NK-92 treated with Interleukin-12 subunit alpha and Interleukin-12 subunit beta, amount 100 ng/mL, for 24 hours (cell line): Measurements from ENCODE around the gene SYT10.
"Not testable (repeated sequence)": the region's sequence is repeated elsewhere in the genome, so short reads cannot be mapped to it uniquely, and the experiment has no call there.

Experiments
- DNase-seq: peaks from one replicate; lab custom pipeline; 2025; lab: John Stamatoyannopoulos, UW

The SYT10 gene

GRCh38 chr12:33439587-33440011, at the start of gene SYT10:
Gene SYT10, minus strand, starts transcription at chr12:33439819. Its CDS starts 297 bp downstream, at chr12:33439522.
- no peak for DNase-seq

- DNase-seq = no peak
These were observed 48.4 kb upstream of the SYT10 start for GRCh38 chr12:33488036-33488435.

GRCh38 chr12:33486058-33486457, 46.4 kb upstream of the SYT10 start:
- no peak for DNase-seq

GRCh38 chr12:33484161-33484560, 44.5 kb upstream of the SYT10 start:
- no peak for DNase-seq

GRCh38 chr12:33480366-33480765, 40.7 kb upstream of the SYT10 start:
- no peak for DNase-seq

GRCh38 chr12:33476058-33476457, 36.4 kb upstream of the SYT10 start:
- DNase-seq = no peak

GRCh38 chr12:33472299-33472698, 32.7 kb upstream of the SYT10 start:
- DNase-seq = no peak

- DNase-seq = no peak
These were observed 15.5 kb upstream of the SYT10 start for GRCh38 chr12:33455096-33455495.

- no peak for DNase-seq
These were observed 10.9 kb upstream of the SYT10 start for GRCh38 chr12:33450480-33450879.

GRCh38 chr12:33440477-33440876, 858 bp upstream of the SYT10 start:
- DNase-seq = no peak

- no peak for DNase-seq
These were observed 600 bp downstream of the SYT10 start for GRCh38 chr12:33438851-33439586.

- no peak for DNase-seq
These were observed 1.4 kb downstream of the SYT10 start for GRCh38 chr12:33438025-33438772.

- DNase-seq = no peak
These were observed 2.0 kb downstream of the SYT10 start for GRCh38 chr12:33437598-33437997.

- no peak for DNase-seq
These were observed 6.6 kb downstream of the SYT10 start for GRCh38 chr12:33432992-33433391.

GRCh38 chr12:33431648-33432047, 8.0 kb downstream of the SYT10 start:
- DNase-seq = no peak

GRCh38 chr12:33429468-33429867, 10.2 kb downstream of the SYT10 start:
- no peak for DNase-seq

- no peak for DNase-seq
These were observed 12.5 kb downstream of the SYT10 start for GRCh38 chr12:33427071-33427470.

GRCh38 chr12:33423706-33424105, 15.9 kb downstream of the SYT10 start:
- no peak for DNase-seq

GRCh38 chr12:33412410-33412809, 27.2 kb downstream of the SYT10 start:
- not testable (repeated sequence) for DNase-seq

GRCh38 chr12:33383503-33383902, 56.1 kb downstream of the SYT10 start:
- no peak for DNase-seq

- DNase-seq = no peak
These were observed 63.5 kb downstream of the SYT10 start for GRCh38 chr12:33376153-33376552.

- DNase-seq = no peak
These were observed 69.3 kb downstream of the SYT10 start for GRCh38 chr12:33370318-33370717.

GRCh38 chr12:33357181-33357580, 82.4 kb downstream of the SYT10 start:
- DNase-seq = no peak
